G401.6 (cell line): ENCODE measurements around the gene ABLIM2.

ENCODE experiments used
- FAIRE-seq: peaks from 2 replicates; lab custom pipeline; 2012; peaks lifted over from hg19 to GRCh38; lab: Jason Lieb, UNC

The ABLIM2 gene

DNA sequence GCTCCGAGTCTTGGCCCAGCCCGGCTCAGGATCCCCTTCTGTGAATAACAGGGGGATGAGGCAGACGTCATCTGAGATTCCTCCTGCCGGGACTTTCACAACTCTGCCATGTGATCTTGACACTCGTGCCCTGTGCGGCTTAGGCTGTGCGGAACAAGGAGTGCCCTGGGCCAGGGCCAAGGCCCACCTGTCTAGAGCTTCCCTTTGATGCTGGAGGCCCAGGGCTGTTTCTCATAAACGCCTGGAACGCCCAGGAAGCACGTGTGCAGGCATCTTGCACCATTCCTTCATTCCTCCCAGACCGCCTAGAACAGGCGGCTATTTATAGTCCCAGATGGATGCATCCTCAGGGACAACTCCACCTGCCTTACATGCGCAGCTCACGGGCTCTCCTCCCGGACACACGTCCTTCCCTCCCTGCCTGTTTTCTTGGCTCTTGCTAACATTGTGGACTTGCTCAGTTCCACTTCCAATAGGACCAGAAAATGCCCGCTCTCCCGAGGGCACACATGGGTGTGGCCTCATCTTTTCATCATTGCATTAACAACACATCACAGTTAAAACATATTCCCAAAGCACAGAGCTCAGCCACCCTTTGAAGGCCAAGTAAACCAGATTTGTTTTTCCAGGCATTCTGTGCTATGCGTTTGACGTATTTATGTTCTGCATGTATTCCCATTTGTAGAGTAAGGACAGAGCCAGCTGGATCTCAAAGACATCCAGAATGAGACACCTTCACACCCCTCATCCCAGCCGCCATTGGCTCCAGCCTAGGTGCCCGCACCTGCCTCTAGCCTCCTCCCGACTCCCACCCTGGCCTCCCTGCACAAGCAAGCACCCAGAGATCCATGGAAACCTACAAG, 57.2 kb downstream of the ABLIM2 start:
- FAIRE-seq, result no peak

DNA sequence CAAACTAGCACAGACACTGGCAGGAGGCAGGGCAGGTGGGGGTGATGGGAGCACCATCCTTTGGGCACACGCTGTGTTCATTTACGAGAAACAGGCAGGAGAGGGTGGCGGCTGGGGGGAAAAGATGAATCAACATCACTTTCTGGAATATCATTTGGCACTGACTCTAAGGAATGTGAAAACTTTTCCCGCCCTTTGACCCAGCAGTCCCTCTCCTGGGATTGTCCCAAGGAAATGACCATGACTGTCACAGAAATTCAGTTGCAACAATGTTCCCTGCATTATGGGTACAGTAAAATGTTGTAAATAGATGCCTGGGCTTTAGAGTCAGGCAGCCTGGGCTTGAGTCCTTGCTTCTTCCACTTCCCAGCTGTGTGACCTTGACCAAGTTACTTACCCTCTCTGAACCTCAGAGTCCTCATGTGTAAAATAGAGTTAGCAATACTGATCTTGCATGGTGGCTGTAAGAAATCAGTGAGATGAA, 58.6 kb downstream of the ABLIM2 start:
- FAIRE-seq, result no peak

DNA sequence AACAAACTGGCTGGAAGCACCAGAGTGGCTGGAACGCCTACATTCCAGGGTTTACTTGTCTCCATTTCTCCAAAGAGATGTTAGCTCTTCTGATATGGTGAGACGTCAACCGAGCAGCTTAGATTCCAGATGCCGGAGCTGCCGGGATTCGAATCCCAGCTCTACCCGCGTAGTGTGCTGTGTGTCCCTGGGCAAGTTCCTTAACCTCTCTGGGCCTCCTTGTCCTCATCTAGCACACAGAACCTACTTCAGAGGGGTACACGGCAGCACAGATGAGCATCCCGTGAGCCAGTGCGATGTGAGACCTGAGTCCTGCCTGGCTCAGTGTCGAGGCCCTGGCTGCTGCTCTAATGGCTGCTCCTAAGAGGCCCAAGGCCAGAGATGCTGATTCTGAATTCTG, 60.1 kb downstream of the ABLIM2 start:
- no peak for FAIRE-seq

DNA sequence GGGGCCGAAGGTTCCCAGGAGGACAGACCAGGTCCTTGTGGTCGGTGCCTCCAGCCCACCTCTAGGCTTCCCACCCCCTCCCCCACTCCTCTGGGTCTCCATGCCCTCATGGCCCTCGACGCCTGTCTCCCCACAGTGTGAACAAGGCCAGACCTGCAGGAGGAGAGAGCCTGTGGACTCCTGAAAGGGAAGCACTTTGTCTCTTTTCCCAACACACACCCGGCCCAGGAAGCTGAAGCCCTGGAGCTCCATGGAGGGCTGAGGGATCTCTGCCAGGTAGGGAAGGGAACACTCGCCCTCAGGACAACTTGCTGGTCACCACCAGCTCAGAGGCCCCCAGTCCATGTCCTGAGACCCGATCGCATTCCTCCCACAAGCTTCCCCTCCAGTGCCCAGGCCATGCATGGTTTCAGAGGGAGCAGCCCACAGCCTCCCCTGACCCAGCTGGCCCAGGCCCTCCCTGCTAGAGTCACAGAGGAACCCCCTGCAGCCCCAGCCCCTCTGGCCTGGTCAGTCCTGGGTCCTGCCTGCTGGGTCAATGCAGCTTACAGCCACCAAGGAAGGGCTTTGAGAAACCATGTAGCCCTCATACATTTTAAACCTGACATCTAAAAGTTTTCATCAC, 60.8 kb downstream of the ABLIM2 start:
- FAIRE-seq, result no peak

DNA sequence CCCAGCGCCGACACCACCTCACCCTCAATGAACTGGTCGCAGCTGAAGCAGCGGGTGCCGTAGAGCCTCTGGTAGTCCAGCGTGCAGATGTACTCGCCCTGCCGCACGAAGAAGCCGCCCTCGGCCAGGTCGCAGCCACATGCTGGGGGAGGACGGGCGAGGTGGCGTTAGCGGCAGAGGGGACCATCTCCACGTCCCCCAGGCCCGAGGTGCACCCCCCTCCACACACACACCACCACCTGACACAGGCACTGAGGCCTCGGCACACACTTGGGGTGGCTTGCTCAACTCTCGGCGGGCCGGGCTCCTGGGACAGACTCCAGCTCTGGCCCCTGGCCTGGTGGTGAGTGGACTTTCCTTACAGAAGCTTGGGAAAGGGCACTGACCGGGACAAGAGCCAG, 61.5 kb downstream of the ABLIM2 start:
- FAIRE-seq, result no peak

DNA sequence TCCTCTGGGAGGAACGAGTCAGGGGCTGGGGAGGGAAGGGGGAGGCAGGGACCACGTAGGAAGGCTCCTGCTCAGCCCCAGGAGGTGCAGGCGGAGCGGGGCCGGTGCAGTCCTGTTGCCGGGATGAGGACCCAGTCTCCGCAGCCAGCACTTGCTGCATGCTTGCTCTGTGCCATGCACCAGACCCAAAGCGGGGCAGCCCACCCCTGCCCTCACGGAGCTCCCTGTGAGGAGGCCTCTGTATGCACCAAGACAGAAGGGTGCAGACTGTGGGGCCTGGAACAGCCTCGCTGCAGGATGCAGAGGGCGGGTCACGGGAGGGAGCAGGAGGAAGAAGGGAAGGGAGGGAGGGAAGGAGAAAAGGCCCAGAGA, 61.9 kb downstream of the ABLIM2 start:
- FAIRE-seq, result no peak

DNA sequence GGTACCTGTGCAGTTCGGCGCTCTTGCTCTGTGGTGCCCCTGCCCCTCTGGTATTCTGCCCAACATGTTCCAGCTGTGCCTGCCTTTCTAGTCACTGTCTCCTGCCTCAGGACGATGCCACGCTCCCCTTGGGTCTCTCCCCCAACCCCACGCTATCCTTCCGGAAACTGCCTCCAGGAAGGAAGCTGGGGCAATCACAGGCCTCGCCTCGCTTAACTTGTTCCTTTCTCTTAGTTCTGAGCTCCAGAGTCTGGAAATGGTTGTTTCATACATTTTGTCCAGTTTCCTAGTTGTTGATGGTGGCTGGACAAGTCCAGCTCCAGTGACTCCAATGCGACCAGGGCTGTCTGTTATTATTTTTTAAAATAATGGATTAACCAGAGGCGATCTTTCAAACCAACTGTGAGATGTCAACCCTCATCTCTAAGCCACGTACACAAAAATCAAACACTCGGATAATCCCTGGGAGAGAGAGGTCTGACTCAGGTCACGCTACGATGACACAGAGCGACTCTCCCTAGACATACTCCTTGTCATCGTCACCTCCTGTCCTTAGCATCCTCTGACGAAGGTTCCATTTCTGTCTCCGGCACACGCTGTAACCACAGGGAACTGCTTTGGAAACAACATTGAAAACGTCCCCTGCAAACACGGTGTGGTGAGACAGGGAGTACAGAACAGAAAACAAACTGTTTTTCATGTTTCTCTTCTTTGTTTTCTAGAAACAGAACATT, 62.5 kb downstream of the ABLIM2 start:
- FAIRE-seq, result no peak

DNA sequence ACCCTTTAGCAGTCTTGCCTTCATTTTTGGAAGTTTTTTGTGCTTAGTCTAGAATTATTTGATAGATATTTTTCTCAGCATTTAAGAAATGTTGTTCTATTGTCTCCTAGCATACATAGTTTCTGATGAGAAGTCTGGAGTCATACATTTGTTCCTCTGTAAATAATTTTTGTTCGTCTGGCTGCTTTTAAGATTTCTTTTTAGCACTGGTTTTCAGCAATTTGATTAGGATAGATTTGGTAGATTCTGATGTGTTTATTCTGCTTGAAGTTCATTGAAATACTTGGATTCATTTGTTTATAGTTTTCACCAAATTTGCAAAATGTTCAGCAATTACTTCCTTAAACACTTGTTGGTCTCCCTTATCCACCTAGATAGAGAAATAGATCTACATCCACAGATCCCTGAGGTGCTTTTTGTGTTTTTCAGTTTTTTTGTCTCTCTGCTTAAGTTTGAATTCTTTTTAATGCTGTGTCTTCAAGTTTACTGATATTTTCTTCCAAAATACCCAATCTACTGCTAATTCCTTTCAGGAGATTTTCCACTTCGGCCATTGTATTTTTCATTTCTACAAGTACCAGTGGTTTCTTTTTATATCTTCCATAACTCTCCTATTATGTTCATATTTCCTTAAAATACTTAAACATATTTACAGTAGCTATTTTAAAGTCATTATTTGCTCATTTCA, 64.9 kb downstream of the ABLIM2 start:
- no peak for FAIRE-seq

DNA sequence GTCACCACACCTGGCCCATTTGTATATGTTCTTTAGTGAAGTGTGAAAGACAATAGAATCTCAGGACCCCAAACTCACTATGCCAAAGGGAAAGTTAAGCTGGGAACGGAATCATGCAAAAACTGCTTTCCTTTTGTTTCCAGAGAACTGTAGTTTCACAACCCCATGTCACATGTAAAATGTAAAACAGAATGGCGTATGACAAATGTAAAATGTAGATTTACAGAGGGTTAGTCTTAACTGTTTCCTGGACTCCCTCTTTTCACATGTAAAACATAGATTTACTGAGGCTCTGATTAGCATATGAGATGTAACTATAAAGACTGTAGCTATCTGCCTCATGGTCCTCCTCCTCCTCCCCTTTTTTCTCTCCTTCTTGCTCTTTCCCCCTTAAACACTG, 66.3 kb downstream of the ABLIM2 start:
- no peak for FAIRE-seq

DNA sequence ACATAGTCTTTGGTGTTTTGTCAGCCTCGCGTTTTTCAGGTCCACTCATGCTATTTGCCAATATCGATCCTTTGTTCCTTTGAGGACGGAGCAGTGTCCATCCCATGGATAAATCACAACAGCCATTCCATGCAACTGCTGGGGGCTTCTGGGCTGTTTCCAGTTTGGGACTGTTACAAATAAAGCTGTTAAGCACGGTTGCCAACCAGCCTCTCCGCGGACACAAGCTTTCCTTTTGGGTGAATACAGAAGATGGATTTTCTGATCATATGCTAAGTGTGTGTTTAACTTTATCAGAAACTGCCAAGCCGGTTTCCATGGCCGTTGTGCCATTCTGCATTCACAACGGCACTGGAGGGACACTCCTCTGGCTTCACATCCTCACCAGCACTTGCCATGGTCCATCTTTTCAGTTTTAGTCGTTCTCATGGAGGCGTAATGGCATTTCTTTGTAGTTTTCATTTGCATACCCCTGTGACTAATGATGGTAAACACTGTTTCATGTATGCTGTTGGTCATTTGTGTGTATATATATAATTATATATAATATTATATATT, 67.8 kb downstream of the ABLIM2 start:
- no peak for FAIRE-seq

DNA sequence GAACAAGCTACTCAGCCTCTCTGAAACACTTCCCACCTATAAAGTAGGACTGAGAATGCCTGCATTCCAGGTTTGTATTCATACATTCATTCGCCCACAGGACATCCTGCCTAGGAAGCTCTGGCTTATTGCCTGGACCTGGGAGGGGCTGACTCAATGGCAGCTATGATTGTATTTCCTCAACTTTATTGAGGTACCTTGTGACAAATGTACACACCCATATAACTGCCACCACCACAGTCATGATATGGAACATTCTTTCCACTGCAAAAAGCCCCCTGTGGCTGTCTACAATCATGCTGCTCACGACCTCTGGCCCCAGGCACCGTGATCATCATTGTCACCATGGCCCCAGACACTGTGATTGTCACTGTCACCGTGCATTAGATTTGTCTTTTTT, 68.3 kb downstream of the ABLIM2 start:
- no peak for FAIRE-seq

DNA sequence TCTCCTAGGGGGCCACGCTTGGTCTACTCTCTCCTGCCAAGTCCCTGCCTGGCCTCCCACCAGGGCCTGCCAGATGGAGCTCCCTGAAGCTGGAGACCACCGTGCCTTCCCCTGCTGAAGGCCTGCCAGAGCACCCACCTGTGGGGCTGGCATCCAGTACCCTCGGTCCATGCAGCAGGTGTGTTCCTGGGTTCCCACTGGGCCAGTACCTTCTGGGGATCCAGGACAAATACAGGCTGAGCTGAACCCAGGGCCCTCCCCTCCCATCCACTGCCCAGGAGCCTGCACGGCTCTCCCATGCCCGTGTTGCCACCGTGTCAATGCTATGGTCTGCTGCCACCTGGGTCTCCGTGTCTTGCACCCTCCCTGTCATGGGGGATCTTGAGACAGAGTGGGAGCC, 68.8 kb downstream of the ABLIM2 start:
- no peak for FAIRE-seq

DNA sequence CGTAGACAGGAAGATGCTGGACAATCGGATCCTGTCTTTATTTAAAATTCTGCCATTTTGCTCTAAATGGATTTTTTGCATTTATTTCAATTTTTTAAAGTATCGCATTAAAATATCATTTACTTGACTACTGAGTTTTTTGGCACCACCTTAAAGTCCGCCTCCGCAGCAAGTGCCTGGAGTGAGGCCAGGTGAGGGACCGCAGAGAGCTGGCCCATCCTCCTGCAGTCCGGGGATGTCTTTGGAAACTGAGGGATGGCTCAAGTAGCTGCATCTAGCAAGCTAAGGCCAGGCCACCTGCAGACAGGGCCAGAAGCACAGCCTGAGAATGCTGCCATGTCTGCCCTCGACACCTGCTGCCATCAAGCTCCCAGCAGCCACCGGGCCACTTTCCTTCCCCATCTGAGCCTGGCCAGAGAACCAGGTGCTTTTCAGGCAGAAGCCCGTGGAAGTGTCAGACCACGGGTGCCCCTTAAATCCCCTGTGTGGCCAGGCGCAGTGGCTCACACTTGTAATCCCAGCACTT, 69.6 kb downstream of the ABLIM2 start:
- FAIRE-seq, result no peak

DNA sequence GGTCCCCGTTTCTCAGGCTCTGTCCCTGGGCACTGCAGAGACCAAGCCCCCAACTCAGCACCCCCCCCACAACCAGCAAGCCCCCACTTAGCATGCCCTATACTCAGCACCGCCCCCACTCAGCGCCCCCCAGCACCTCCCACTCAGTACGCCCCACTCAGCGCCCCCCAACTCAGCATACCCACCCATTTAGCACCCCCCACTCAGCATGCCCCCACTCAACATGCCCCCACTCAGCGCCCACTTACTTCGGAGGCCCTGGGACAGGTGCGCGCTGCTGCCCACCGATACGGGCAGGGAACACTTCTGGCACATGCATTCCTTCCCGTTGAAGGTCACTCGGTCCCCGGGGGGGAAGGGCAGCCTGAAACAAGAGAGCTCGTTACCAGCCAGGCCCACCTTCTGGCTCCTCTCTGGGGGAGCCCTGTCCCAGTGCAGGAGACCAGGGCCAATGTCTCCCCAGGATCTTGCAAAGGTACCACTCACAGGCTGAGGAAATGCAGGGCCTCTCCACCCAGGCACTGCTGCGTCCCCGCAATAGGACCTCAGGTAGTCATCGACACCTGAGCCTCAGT, 70.6 kb downstream of the ABLIM2 start:
- FAIRE-seq, result no peak

DNA sequence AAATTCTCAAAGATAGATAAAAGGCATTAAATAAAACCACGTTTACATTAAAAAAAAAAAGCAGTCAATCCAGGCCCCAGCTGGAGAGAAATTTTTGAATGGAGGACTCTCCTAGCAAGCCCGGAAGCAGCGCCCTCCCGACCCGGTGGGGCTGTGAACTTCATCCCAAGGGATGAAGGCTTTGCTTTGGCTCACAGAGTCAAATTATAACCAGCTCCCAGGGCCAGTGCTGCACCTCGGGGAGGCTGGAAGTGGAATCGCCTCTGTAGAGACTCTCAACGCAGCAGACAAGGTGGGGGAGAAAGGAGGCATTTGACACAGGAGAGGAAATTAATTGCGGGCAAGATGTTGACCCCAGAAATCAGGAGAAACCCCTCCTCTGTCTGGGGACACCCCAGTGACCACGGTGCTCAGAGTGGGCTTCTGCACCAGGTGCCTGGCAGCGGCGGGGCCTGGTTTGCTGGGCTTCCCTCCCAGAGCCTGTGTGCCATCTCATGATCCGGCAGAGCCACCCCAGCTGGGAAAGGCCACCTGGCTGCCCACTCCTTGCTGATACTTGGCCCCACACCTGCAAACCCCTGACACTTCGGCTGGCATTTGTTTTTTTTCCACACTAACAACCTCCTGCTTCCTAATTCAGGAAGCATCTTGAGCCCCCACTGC, 71.7 kb downstream of the ABLIM2 start:
- FAIRE-seq, result no peak

DNA sequence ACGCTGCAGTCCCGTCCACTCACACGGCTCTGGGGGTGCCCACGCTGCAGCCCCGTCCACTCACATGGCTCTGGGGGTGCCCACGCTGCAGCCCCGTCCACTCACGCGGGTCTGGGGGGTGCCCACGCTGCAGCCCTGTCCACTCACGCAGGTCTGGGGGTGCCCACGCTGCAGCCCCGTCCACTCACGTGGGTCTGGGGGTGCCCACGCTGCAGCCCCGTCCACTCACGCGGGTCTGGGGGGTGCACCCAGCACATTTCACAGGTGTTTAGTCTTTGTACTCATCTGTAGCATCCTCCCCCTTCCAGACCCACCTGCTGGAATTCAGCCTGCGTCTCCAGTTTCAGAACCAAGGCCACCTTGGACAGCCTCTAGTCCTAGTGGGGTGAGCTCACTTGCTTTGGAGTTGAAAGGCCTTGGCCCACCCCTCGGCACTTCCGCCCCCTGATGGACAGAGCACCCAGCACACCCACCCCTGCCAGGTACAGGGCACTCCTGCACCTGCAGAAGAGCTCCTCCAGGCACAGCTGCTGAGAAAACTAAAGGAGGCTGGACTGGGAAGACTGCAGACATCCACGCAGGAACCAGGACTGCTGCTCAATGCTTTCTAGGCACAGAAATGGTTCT, 73.0 kb downstream of the ABLIM2 start:
- FAIRE-seq, result no peak

DNA sequence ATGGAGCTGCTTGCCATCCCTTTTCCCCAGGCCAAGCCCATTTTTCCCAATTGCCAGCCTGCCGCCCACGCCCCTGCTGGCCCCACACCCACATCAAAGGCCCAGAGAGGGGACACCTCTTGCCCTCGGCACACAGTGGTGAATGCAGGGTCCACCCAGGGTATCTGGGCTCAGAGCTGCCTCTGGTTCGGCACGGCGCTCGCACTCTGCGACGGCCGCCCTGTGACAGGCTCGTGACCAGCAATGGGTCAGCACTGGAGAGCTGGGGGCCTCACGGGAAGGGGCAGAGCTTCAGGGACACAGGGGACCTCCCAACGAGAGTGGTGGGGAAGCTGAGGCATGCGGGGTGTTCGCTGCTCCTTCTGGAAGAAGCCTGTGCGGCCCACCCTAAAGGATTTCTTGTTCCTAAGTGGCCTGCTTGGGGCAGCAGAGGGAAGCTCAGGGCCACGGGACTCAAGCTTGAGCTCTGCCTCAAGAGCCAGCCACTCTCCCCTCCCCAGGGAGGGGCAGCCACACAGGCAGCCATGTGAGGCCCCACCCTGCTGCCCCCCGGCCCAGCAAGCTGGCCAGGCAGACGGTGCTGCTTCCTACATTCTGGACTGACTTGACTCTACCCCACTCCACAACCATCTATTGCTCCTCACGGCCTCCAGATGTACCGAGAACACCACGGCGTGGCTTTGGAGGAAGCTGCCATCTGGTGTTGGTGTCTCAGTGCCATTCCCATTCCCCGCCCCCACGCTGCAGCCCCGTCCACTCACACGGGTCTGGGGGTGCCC, 73.7 kb downstream of the ABLIM2 start:
- FAIRE-seq, result no peak

DNA sequence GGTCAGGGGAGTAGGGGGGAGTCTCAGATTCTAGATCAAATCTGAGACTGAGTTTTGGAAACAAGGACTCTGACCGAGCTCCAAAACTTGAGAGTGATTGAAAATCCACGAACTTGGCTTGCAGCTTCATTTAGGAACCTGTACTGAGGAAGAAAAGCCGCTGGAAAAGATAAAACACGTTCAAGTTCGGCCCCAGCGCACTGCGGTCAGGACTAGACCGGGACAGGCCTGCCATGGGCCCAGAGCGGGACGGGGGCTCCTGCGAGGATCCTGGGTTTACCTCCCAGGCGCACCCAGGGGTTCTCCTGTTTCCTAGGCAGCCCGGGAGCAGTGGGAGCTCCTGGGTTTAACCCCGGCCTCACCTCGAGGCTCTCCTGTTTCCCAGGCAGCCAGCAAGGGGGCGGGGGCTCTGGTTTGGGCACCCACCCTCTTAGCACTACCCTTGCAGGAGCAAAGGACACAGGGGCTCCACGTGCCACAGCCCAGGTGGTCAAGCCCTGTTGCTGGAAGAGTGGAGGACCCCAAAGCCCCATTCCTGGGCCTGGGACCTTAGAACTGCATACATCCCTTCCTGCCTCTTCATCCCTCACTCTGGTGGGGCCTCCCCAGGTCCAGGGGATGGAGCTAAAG, 74.5 kb downstream of the ABLIM2 start:
- no peak for FAIRE-seq

DNA sequence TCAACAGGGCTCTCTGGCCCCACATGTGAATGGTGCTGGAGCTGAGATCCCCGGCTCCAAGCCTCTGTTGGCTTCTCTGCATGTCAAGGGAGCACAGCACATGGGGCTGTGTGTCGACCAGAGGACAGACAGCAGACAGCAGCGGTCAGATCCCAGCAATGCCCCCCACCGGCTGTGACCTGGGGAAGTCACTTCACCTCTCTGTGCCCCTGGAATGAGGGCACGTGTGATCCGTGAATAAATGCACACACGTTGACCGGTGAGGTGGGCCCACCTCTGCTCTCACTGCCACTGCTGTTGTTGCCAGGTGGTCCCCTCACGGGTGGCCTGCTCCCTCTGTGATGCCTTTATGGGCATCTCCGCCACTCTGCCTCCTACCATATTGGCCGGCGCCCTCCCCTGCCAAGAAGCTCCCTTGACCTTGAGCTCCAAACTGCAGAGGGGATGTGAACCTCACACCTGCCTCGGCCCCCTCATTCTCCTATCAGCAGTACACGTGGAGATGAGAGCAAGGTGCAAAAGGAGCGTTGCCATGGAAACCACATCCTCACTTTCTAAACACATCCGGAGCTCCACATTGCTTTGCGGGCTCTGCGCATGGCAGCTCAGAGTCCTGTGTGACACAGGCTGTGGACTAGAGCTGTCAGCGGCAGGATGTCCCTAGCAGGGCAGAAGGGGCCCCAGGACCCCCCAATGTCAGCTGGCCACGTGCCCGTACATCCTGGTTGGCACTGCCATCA, 75.4 kb downstream of the ABLIM2 start:
- no peak for FAIRE-seq
